Kidney capillary endothelial cell (primary cell): Measurements from ENCODE around the gene TMTC4.
A peak's percentile ranks its signal among the peaks of the same experiment; 100 is the strongest.
"Not testable (repeated sequence)": the region's sequence is repeated elsewhere in the genome, so short reads cannot be mapped to it uniquely, and the experiment has no call there.

Source experiments
- DNase-seq: peaks from one replicate; pipeline ENCODE4 v3.0.0-alpha.2; 2018; ENCODE audit warnings: low spot score

The TMTC4 gene

GRCh38 chr13:100627120-100627519 is 47.5 kb downstream of the TMTC4 start:
- DNase-seq: no peak

- DNase-seq: no peak
Observed at GRCh38 chr13:100625447-100625846, 49.1 kb downstream of the TMTC4 start.

- DNase-seq: no peak
Observed at GRCh38 chr13:100620792-100621191, 53.8 kb downstream of the TMTC4 start.

GRCh38 chr13:100619940-100620339 is 54.7 kb downstream of the TMTC4 start:
- no peak for DNase-seq

GRCh38 chr13:100618897-100619296 is 55.7 kb downstream of the TMTC4 start:
- DNase-seq: not testable (repeated sequence)

- no peak for DNase-seq
Observed at GRCh38 chr13:100613031-100613430, 61.6 kb downstream of the TMTC4 start.

- DNase-seq: no peak
Observed at GRCh38 chr13:100611678-100612492, 62.7 kb downstream of the TMTC4 start.

- DNase-seq: no peak
Observed at GRCh38 chr13:100610391-100611347, 63.9 kb downstream of the TMTC4 start.

GRCh38 chr13:100608906-100609305 is 65.7 kb downstream of the TMTC4 start:
- DNase-seq: no peak

- DNase-seq: no peak
Observed at GRCh38 chr13:100608489-100608888, 66.1 kb downstream of the TMTC4 start.

- DNase-seq: no peak
Observed at GRCh38 chr13:100604918-100605710, 69.5 kb downstream of the TMTC4 start.

- DNase-seq: no peak
Observed at GRCh38 chr13:100602493-100603111, 72.0 kb downstream of the TMTC4 start.

GRCh38 chr13:100601716-100602115 is 72.9 kb downstream of the TMTC4 start:
- DNase-seq: no peak

GRCh38 chr13:100600915-100601314 is 73.7 kb downstream of the TMTC4 start:
- no peak for DNase-seq

- no peak for DNase-seq
Observed at GRCh38 chr13:100600461-100600860, 74.1 kb downstream of the TMTC4 start.

GRCh38 chr13:100597253-100597652 is 77.3 kb downstream of the TMTC4 start:
- no peak for DNase-seq

- no peak for DNase-seq
Observed at GRCh38 chr13:100596516-100596915, 78.1 kb downstream of the TMTC4 start.

- DNase-seq: no peak
Observed at GRCh38 chr13:100594731-100595130, 79.9 kb downstream of the TMTC4 start.

- DNase-seq: no peak
Observed at GRCh38 chr13:100594255-100594654, 80.3 kb downstream of the TMTC4 start.

GRCh38 chr13:100589178-100589725 is 85.3 kb downstream of the TMTC4 start:
- DNase-seq: peak; percentile 45
